Measurements from ENCODE around the gene KCNQ4.

DNA sequence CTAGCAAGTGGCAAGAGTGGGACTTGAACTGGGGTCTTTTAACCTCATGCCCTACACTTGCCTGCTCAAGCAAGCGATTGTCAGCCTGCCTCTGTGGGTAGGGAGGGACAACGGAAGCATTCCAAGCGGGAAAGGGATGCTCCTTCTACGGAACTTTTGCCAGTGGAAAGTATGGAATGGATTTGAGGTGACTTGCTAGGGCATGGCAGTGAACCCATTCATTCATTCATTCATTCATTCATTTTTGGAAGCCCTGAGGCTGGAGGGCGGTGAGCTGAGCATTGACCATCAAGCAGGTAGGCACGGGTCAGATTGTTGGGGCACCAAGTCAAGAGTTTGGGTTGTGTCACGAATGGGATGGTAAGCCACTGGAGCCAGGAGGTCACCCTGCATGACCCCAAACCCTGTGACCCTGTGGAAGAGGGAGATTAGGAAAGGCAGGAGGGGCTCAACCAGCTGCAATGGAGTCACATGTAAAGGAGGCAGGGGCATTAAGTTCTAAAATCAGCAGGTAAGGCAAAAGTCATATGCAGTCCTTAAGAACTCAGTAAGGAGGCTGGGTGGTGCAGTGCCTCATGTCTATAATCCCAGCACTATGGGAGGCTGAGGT is 90.4 kb downstream of the KCNQ4 start:
- TF ChIP-seq, protein P1, sequence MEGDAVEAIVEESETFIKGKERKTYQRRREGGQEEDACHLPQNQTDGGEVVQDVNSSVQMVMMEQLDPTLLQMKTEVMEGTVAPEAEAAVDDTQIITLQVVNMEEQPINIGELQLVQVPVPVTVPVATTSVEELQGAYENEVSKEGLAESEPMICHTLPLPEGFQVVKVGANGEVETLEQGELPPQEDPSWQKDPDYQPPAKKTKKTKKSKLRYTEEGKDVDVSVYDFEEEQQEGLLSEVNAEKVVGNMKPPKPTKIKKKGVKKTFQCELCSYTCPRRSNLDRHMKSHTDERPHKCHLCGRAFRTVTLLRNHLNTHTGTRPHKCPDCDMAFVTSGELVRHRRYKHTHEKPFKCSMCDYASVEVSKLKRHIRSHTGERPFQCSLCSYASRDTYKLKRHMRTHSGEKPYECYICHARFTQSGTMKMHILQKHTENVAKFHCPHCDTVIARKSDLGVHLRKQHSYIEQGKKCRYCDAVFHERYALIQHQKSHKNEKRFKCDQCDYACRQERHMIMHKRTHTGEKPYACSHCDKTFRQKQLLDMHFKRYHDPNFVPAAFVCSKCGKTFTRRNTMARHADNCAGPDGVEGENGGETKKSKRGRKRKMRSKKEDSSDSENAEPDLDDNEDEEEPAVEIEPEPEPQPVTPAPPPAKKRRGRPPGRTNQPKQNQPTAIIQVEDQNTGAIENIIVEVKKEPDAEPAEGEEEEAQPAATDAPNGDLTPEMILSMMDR (conservative IDR thresholded peaks at IDR 0.05 in 1 of 2, IDR thresholded peaks at IDR 0.05 in 1 of 2; ENCODE audit: extremely low read depth in 1 of 2, insufficient read depth in 1 of 2, low read depth in 1 of 2, low read length in 2 of 2): no peak
- no peak for TF ChIP-seq EZH2 (IDR thresholded peaks at IDR 0.05; ENCODE audit: borderline replicate concordance, low read length)

Data from mammary epithelial cell (primary cell).